ENCODE measurements around the gene TSPYL2. TPM values are rescaled to one million over a fixed set of nuclear protein-coding genes. Genes with fewer than 3 reads are reported as not detected.

TSPYL2 gene
- total RNA-seq, 1 donor = 15.9 TPM

GRCh38 chrX:53093177-53093655 is 11.0 kb downstream of the TSPYL2 start:
- no peaks in the 10 kb centered on the region for H3K9me3 ChIP-seq (ENCODE audit: low read depth, low read length)
- peak overlapping the region; percentile 94 for H3K4me2 ChIP-seq (ENCODE audit: insufficient read depth, low read length)
- peak; percentile 52 for TF ChIP-seq CTCF (IDR thresholded peaks at IDR 0.05; ENCODE audit: extremely low read depth, low read depth, low read length)
- peak overlapping the region; percentile 72 for H3K4me3 ChIP-seq (ENCODE audit: insufficient read depth, low read length)
- H2AFZ ChIP-seq (ENCODE audit: low read length) = peak overlapping the region; percentile 84
- DNase-seq (ENCODE audit: insufficient read length, low spot score, missing footprints) = peak; percentile 87
- peaks cover 13% of the 10 kb centered on the region for H3K4me1 ChIP-seq (ENCODE audit: insufficient read depth, low read length)
- H3K27me3 ChIP-seq (ENCODE audit: insufficient read depth, low read length) = no peaks in the 10 kb centered on the region
- no peaks in the 10 kb centered on the region for H3K36me3 ChIP-seq (ENCODE audit: insufficient read depth, low read length)
- peaks cover 5% of the 10 kb centered on the region for H3K79me2 ChIP-seq (ENCODE audit: insufficient read depth, low read length)
- H3K27ac ChIP-seq (ENCODE audit: low read depth, low read length) = peak overlapping the region; percentile 80
- H4K20me1 ChIP-seq (ENCODE audit: insufficient read depth, low read length) = peaks cover under 1% of the 10 kb centered on the region

GRCh38 chrX:53093748-53094581 is 11.8 kb downstream of the TSPYL2 start, which contains the start of gene KANTR:
Gene KANTR, plus strand, starts transcription at chrX:53094142. Its CDS starts 30,131 bp downstream, at chrX:53124273.
- no peaks in the 10 kb centered on the region for H3K9me3 ChIP-seq (ENCODE audit: low read depth, low read length)
- H3K36me3 ChIP-seq (ENCODE audit: insufficient read depth, low read length) = no peaks in the 10 kb centered on the region
- H3K4me2 ChIP-seq (ENCODE audit: insufficient read depth, low read length) = peak within 1 kb of the TSS; percentile 94
- H2AFZ ChIP-seq (ENCODE audit: low read length) = peak within 1 kb of the TSS; percentile 84
- H3K4me1 ChIP-seq (ENCODE audit: insufficient read depth, low read length) = peaks cover 10% of the 10 kb centered on the region
- H4K20me1 ChIP-seq (ENCODE audit: insufficient read depth, low read length) = no peaks in the 10 kb centered on the region
- no peaks in the 10 kb centered on the region for H3K27me3 ChIP-seq (ENCODE audit: insufficient read depth, low read length)
- H3K79me2 ChIP-seq (ENCODE audit: insufficient read depth, low read length) = peaks cover 5% of the 10 kb centered on the region
- H3K27ac ChIP-seq (ENCODE audit: low read depth, low read length) = peak within 1 kb of the TSS; percentile 80
- H3K4me3 ChIP-seq (ENCODE audit: insufficient read depth, low read length) = peak within 1 kb of the TSS; percentile 72
- no peak for TF ChIP-seq CTCF (IDR thresholded peaks at IDR 0.05; ENCODE audit: extremely low read depth, low read depth, low read length)
- DNase-seq (ENCODE audit: insufficient read length, low spot score, missing footprints) = peak; percentile 93

- Histone ChIP-seq H3K4me2 (ENCODE audit: insufficient read depth, low read length) (peak overlapping the region; percentile 82), H3K27me3 (ENCODE audit: insufficient read depth, low read length) (no peaks in the 10 kb centered on the region), H3K79me2 (ENCODE audit: insufficient read depth, low read length) (peaks cover 5% of the 10 kb centered on the region), H3K9me3 (ENCODE audit: low read depth, low read length) (no peaks in the 10 kb centered on the region), H3K27ac (ENCODE audit: low read depth, low read length) (peak overlapping the region; percentile 3), H3K4me1 (ENCODE audit: insufficient read depth, low read length) (peaks cover 9% of the 10 kb centered on the region), H4K20me1 (ENCODE audit: insufficient read depth, low read length) (no peaks in the 10 kb centered on the region), H3K4me3 (ENCODE audit: insufficient read depth, low read length) (peak overlapping the region; percentile 72), H3K36me3 (ENCODE audit: insufficient read depth, low read length) (no peaks in the 10 kb centered on the region), H2AFZ (ENCODE audit: low read length) (peak overlapping the region; percentile 53)
- no peak for TF ChIP-seq CTCF (IDR thresholded peaks at IDR 0.05; ENCODE audit: extremely low read depth, low read depth, low read length)
- no peak for DNase-seq (ENCODE audit: insufficient read length, low spot score, missing footprints)
Observed at GRCh38 chrX:53094582-53094905, 12.4 kb downstream of the TSPYL2 start.

- H3K9me3 ChIP-seq (ENCODE audit: low read depth, low read length) = no peaks in the 10 kb centered on the region
- peaks cover 5% of the 10 kb centered on the region for H3K79me2 ChIP-seq (ENCODE audit: insufficient read depth, low read length)
- H3K4me3 ChIP-seq (ENCODE audit: insufficient read depth, low read length) = no peak overlapping the region
- DNase-seq (ENCODE audit: insufficient read length, low spot score, missing footprints) = peak; percentile 65
- no peaks in the 10 kb centered on the region for H3K36me3 ChIP-seq (ENCODE audit: insufficient read depth, low read length)
- no peak overlapping the region for H3K27ac ChIP-seq (ENCODE audit: low read depth, low read length)
- H3K4me1 ChIP-seq (ENCODE audit: insufficient read depth, low read length) = peaks cover 9% of the 10 kb centered on the region
- no peak overlapping the region for H3K4me2 ChIP-seq (ENCODE audit: insufficient read depth, low read length)
- no peak for TF ChIP-seq CTCF (IDR thresholded peaks at IDR 0.05; ENCODE audit: extremely low read depth, low read depth, low read length)
- no peaks in the 10 kb centered on the region for H3K27me3 ChIP-seq (ENCODE audit: insufficient read depth, low read length)
- no peak overlapping the region for H2AFZ ChIP-seq (ENCODE audit: low read length)
- no peaks in the 10 kb centered on the region for H4K20me1 ChIP-seq (ENCODE audit: insufficient read depth, low read length)
Observed at GRCh38 chrX:53095796-53096195, 13.6 kb downstream of the TSPYL2 start.
